Stomach (tissue), 9 donors: ENCODE data around the gene SH3RF3. TPM values are rescaled to one million over a fixed set of nuclear protein-coding genes. Genes with fewer than 3 reads are reported as not detected.

Source experiments
- DNase-seq, 2 donors: peaks; one replicate each; pipeline versions ENCODE4 v3.0.0 to v3.0.0-alpha.2; 2013 to 2019
- H3K27ac ChIP-seq, 5 donors: fragments of 200-600 bp in 4 of 5; sonication (generic) in 4 of 5; one replicate each; pipeline ENCODE4 v1.5.1; 2013 to 2019; ENCODE audit warnings: mild to moderate bottlenecking in 1 of 5, moderate library complexity in 1 of 5
- H3K27me3 ChIP-seq, 3 donors: fragments of 200-600 bp; sonication (generic); one replicate each; pipeline ENCODE4 v1.5.1; 2017 to 2019; ENCODE audit warnings: mixed run types in 1 of 3
- H3K36me3 ChIP-seq, 4 donors: fragments of 200-600 bp; sonication (generic); 1 replicate in 3 of 4; 2 replicates in 1 of 4; pipeline ENCODE4 v1.5.1; 2016 to 2019
- H3K4me1 ChIP-seq, 4 donors: fragments of 200-600 bp; sonication (generic); one replicate each; pipeline ENCODE4 v1.5.1; 2016 to 2019
- H3K4me3 ChIP-seq, 4 donors: fragments of 200-600 bp; sonication (generic) in 3 of 4; one replicate each; pipeline ENCODE4 v1.5.1; 2016 to 2019; ENCODE audit warnings: mild to moderate bottlenecking in 1 of 4
- H3K9me3 ChIP-seq, 4 donors: fragments of 200-600 bp; sonication (generic); one replicate each; pipeline ENCODE4 v1.5.1; 2016 to 2019
- EP300 ChIP-seq: sonication (generic); formaldehyde crosslinking; IDR thresholded peaks from one replicate; pipeline ENCODE4 v1.6.1; 2017; ENCODE audit warnings: antibody characterized with exemption
- POLR2A ChIP-seq, 4 donors: fragments of 450-650 bp; IDR thresholded peaks; one replicate each; pipeline ENCODE4 v1.6.1; 2016; ENCODE audit warnings: antibody characterized with exemption in 4 of 4, control low read depth in 2 of 4, mild to moderate bottlenecking in 1 of 4, moderate library complexity in 1 of 4
- POLR2AphosphoS5 ChIP-seq, 3 donors: sonication (generic); formaldehyde crosslinking; IDR thresholded peaks; one replicate each; pipeline ENCODE4 v1.6.1; 2016; ENCODE audit warnings: antibody characterized with exemption in 3 of 3
- WGBS, 5 donors: extraction: QIAGEN DNeasy Blood & Tissue Kit in 3 of 5; methylation state at CpG; one replicate each; pipeline versions ENCODE4 v1.1.5 to v1.1.7; 2013 to 2018; 5-methylcytosine and 5-hydroxymethylcytosine counted together
- intact Hi-C: fragments of 100-400 bp; cut with DNase I; formaldehyde crosslinking; loops from one replicate; pipeline ENCODE4 v1.15.1; 2023; ENCODE audit warnings: low total_unique reads
- polyA plus RNA-seq, 3 donors: library from polyadenylated mRNA; stranded (reverse); fragments of 200-250 nt; gene quantifications; one replicate each; pipeline ENCODE4 v1.2.3, GENCODE V29; 2013
- total RNA-seq, 5 donors: library from RNA; depleted of rRNA; stranded (reverse); fragments of >200 nt; gene quantifications; one replicate each; pipeline versions ENCODE4 v1.1.0 to v1.2.3, GENCODE V29; 2014 to 2016
- TF ChIP-seq, protein P1 (sequence below), 7 experiments: fragments of 450-650 bp in 4 of 7; fragments of 200-600 bp in 3 of 7; sonication (generic) in 3 of 7; IDR thresholded peaks; one replicate each; pipeline ENCODE4 v1.5.1; 2016 to 2019; ENCODE audit warnings: antibody characterized with exemption in 7 of 7, control low read depth in 2 of 7, mild to moderate bottlenecking in 1 of 7
- donor health status: healthy with polysubstance abuse.
- donor health status: Bipolar disorder and iron deficiency.
- donor health status: healthy.

SH3RF3 gene
- total and polyA plus RNA-seq, 8 donors, result 0.87 to 11.1 (median 4.4) TPM

DNA sequence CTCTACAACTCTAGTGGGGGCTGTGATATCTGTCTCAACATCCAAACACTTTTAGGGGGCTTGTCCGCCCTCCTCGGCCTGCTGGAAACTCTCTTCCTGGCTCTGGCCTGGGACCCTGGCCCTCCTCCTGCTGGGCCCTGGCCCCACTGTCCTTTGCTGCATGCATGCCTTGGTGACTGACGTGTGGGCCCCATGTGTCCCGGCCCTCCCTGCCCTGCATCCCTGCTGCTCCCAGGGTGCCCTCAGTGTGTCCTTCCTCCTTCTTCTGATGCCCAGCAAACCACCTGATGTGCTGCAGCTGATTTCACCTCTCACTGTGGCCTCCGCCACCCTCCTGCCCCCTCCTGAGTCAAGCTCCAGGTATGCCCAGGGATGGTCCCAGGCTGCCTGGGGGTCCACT lies 383.1 kb downstream of the SH3RF3 start:
- Histone ChIP-seq H3K9me3 (no peaks in the 10 kb centered on the region), H3K4me1 (peaks cover 4 to 31% (median 14%) of the 10 kb centered on the region in 4 donors), H3K36me3 (no peaks in the 10 kb centered on the region), H3K4me3 (no peak overlapping the region), H3K27ac (no peak overlapping the region), H3K27me3 (no peaks in the 10 kb centered on the region)
- intact Hi-C loops, result no loop called here
- 20 to 95% (median 80%) methylated on average over 1 to 5 of the region's 5 CpGs for WGBS, 5 donors
- no peak for DNase-seq
- no peak for TF ChIP-seq POLR2AphosphoS5 (IDR thresholded peaks at IDR 0.05)
- TF ChIP-seq EP300, result no peak

DNA sequence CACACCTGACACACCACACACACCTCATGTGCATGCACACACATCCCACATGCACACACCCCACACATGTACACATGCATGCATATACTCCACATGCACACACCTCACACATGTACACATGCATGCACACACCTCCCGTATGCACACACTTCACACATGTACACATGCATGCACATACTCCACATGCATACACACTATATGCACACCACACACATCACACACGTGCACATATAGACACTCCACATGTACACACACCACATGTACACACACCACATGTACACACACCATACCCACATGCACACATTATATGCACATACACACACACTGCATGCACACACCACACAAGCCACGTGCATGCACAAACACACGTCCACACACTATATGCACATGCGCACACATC lies 384.2 kb downstream of the SH3RF3 start:
- DNase-seq, result no peak
- intact Hi-C loops, result no loop called here
- no peak for TF ChIP-seq POLR2A (IDR thresholded peaks at IDR 0.05)
- Histone ChIP-seq H3K36me3 (no peaks in the 10 kb centered on the region), H3K4me1 (peaks cover 4 to 31% (median 14%) of the 10 kb centered on the region in 4 donors), H3K27ac (no peak overlapping the region), H3K9me3 (no peaks in the 10 kb centered on the region), H3K27me3 (no peaks in the 10 kb centered on the region), H3K4me3 (no peak overlapping the region)
- WGBS, 5 donors, result 84 to 95% (median 93%) methylated on average over 5 of the region's 5 CpGs

DNA sequence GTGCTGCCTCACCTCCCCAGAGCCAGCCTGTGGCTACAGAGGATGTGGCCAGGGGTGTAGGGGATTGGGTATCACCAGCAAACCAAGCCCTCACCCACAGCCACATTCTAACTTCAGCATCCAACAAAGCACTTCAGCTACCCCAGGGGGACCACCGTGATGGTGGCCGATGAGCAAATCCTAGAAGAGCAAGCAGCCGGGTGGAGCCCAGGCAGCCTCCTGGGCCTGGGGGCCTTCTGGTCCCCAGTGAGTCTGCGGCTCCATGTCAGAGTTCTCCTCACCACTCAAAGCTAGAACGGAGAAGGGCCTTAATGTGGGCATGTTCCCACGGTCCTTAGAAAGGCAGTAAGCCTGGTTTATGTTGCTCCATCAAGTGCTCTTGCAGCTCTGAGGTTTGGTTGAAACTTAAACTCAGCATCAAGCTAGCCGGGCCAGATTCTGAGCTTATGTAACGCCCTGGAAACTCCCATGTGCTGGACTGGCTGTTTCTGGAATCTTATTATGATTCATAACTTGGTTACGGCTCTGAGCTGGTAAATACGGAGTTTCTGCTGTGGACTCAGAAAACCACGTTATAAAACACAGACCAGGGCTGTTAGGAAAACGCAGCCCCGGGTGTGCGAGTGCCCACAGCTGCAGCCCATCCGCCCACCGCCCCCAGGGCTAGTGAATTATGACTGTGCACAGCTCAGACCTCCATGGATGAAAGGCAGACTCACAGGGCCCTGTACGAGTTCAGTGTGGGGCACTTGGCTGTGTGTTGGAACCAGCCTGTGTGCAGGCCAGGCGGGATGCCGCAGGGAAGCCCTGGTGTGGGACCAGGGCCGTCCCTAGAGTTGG lies 385.0 kb downstream of the SH3RF3 start:
- Histone ChIP-seq H3K9me3 (no peaks in the 10 kb centered on the region), H3K4me1 (peaks cover 4 to 31% (median 14%) of the 10 kb centered on the region in 4 donors), H3K27ac (peak overlapping the region in 4 of 5 donors; percentile 68 to 84 (median 80)), H3K27me3 (no peaks in the 10 kb centered on the region), H3K36me3 (no peaks in the 10 kb centered on the region), H3K4me3 (no peak overlapping the region)
- intact Hi-C loops, result no loop called here
- WGBS, 5 donors, result 48 to 67% (median 57%) methylated on average over 17 to 20 of the region's 20 CpGs
- DNase-seq, result peak in 1 of 2 donors; percentile 87
- TF ChIP-seq EP300 (no peak), POLR2AphosphoS5 (IDR thresholded peaks at IDR 0.05) (peak in 2 of 3 donors; percentile 43 to 56), POLR2A (IDR thresholded peaks at IDR 0.05) (no peak)
- TF ChIP-seq, protein P1, sequence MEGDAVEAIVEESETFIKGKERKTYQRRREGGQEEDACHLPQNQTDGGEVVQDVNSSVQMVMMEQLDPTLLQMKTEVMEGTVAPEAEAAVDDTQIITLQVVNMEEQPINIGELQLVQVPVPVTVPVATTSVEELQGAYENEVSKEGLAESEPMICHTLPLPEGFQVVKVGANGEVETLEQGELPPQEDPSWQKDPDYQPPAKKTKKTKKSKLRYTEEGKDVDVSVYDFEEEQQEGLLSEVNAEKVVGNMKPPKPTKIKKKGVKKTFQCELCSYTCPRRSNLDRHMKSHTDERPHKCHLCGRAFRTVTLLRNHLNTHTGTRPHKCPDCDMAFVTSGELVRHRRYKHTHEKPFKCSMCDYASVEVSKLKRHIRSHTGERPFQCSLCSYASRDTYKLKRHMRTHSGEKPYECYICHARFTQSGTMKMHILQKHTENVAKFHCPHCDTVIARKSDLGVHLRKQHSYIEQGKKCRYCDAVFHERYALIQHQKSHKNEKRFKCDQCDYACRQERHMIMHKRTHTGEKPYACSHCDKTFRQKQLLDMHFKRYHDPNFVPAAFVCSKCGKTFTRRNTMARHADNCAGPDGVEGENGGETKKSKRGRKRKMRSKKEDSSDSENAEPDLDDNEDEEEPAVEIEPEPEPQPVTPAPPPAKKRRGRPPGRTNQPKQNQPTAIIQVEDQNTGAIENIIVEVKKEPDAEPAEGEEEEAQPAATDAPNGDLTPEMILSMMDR (IDR thresholded peaks at IDR 0.05), result no peak

DNA sequence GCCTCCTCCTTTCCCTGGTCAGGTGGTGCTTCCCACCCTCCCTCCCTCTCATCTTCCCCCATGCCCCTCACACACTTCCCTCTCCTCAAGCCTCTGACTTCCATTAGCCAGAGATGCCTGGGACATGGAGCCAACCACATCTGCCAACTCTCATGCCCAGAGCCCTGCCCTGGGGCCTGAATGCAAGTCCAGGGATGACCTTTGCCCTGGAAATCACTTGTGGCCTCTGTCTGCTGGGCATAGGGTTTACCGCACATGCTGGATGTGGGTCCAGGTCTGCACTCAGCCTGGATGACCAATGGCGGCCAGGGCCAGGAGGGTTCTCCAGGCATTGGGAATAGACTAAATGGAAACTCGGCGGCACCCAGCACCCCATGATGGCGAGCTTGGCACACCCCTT lies 385.9 kb downstream of the SH3RF3 start:
- Histone ChIP-seq H3K9me3 (no peaks in the 10 kb centered on the region), H3K4me1 (peaks cover 4 to 30% (median 14%) of the 10 kb centered on the region in 4 donors), H3K27ac (peak overlapping the region in 4 of 5 donors; percentile 68 to 84 (median 80)), H3K36me3 (no peaks in the 10 kb centered on the region), H3K27me3 (no peaks in the 10 kb centered on the region), H3K4me3 (no peak overlapping the region)
- TF ChIP-seq EP300, result no peak
- TF ChIP-seq, protein P1 (IDR thresholded peaks at IDR 0.05), result no peak
- TF ChIP-seq POLR2A (IDR thresholded peaks at IDR 0.05), result no peak
- no peak for TF ChIP-seq POLR2AphosphoS5 (IDR thresholded peaks at IDR 0.05)
- no peak for DNase-seq
- intact Hi-C loops, result no loop called here
- WGBS, 5 donors, result 94 to 98% (median 95%) methylated on average over 5 of the region's 5 CpGs

DNA sequence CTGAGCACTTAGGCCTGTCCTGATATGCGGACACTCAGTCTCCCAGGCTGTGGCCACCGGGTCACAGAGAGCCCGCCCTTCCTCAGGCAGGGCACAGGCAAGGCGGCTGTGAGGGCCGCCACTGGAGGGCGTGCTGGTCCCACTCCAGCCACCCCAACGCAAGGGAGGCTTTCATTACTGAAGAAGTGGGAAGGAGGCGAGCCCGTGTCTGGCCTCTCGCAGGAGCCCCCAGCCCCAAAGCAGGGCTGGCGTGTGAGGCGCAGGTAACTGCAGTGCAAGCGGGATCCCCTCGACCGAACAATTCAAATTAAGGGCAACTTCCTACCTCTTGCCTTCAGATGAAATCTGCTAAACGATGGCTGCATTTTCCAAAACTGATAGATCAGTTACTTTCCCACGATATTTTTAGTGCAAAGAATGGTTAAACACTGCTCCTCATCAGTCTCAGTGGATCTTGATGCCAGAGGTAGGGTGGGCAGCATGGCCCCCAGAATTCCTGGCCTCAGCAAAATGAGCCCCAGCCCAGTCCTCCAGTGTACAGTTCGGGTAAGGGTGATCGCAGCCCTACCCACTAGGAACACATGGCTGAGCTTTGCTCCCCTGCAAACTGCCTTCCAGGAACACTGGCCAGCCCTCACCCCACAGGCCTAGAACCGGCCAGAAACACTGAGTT lies 387.6 kb downstream of the SH3RF3 start:
- peak; percentile 55 to 79 for DNase-seq
- Histone ChIP-seq H3K27ac (no peak overlapping the region), H3K36me3 (no peaks in the 10 kb centered on the region), H3K9me3 (no peaks in the 10 kb centered on the region), H3K4me1 (peaks cover 4 to 23% (median 14%) of the 10 kb centered on the region in 4 donors), H3K4me3 (no peak overlapping the region), H3K27me3 (no peaks in the 10 kb centered on the region)
- TF ChIP-seq EP300, result no peak
- TF ChIP-seq, protein P1 (IDR thresholded peaks at IDR 0.05), result peak in 3 of 7 experiments; percentile 20 to 36 (median 26)
- intact Hi-C loops, result no loop called here
- WGBS, 5 donors, result 48 to 62% (median 58%) methylated on average over 18 to 20 of the region's 20 CpGs
